ENCODE measurements around the gene TMPRSS3. TPM values are rescaled to one million over a fixed set of nuclear protein-coding genes. Genes with fewer than 3 reads are reported as not detected.

TMPRSS3 gene
- total and polyA plus RNA-seq, 8 donors, result 0.43 to 4.8 (median 0.81) TPM

DNA sequence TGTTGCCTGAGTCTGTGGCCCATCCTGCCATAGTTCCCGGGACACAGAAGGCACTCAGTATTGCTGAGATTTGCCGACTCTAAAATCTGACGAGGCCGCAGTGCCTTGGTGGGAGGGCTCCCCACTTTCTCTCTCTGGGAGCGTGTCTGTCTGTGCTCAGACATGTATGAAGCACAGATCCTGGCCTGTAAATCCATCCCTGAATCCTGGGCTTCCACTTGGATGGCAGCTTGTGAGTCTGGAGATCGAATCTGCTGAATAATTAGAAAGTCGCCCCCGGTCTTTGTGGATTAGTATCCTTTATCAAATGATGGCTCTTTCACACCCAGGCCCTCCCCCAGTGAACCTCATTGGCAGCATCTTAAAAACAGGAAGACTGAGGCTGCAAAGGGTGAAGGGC, 18.2 kb upstream of the TMPRSS3 start:
- no peaks in the 10 kb centered on the region for H3K27me3 ChIP-seq
- H3K4me1 ChIP-seq, result peaks cover 0 to 13% of the 10 kb centered on the region in 2 donors
- H3K27ac ChIP-seq, result no peak overlapping the region
- DNase-seq (no peak), ATAC-seq (no peak)
- TF ChIP-seq, protein P1, sequence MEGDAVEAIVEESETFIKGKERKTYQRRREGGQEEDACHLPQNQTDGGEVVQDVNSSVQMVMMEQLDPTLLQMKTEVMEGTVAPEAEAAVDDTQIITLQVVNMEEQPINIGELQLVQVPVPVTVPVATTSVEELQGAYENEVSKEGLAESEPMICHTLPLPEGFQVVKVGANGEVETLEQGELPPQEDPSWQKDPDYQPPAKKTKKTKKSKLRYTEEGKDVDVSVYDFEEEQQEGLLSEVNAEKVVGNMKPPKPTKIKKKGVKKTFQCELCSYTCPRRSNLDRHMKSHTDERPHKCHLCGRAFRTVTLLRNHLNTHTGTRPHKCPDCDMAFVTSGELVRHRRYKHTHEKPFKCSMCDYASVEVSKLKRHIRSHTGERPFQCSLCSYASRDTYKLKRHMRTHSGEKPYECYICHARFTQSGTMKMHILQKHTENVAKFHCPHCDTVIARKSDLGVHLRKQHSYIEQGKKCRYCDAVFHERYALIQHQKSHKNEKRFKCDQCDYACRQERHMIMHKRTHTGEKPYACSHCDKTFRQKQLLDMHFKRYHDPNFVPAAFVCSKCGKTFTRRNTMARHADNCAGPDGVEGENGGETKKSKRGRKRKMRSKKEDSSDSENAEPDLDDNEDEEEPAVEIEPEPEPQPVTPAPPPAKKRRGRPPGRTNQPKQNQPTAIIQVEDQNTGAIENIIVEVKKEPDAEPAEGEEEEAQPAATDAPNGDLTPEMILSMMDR (IDR thresholded peaks at IDR 0.05), result no peak
- no peak overlapping the region for H3K4me3 ChIP-seq
- intact Hi-C loops (cut with DNase I), result no loop called here
- H3K36me3 ChIP-seq, result no peaks in the 10 kb centered on the region
- H3K9me3 ChIP-seq, result no peaks in the 10 kb centered on the region

DNA sequence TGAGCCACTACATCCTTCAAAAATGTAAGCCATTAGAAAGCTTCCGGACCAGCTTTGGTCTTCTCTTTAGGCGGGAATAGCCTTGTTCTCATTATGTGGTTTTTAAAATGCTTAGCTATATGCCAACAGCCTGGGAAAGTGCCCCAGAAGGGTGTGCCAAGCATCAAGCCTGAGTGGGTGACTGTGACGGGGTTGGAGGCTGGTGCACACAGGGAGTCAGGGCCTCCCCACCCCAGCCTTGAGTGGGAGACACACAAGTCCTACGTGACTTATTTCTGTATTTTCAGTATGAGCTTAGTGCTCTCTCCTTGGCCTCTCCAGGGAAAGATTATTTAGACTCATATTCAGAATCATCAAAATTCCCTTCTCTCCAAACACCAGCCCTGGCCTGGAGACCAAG, 17.6 kb upstream of the TMPRSS3 start:
- ATAC-seq (no peak), DNase-seq (no peak)
- intact Hi-C loops (cut with DNase I), result no loop called here
- no peaks in the 10 kb centered on the region for H3K36me3 ChIP-seq
- peaks cover 0 to 13% of the 10 kb centered on the region in 2 donors for H3K4me1 ChIP-seq
- TF ChIP-seq, protein P1 (IDR thresholded peaks at IDR 0.05), result no peak
- no peaks in the 10 kb centered on the region for H3K27me3 ChIP-seq
- no peak overlapping the region for H3K4me3 ChIP-seq
- no peaks in the 10 kb centered on the region for H3K9me3 ChIP-seq
- no peak overlapping the region for H3K27ac ChIP-seq

DNA sequence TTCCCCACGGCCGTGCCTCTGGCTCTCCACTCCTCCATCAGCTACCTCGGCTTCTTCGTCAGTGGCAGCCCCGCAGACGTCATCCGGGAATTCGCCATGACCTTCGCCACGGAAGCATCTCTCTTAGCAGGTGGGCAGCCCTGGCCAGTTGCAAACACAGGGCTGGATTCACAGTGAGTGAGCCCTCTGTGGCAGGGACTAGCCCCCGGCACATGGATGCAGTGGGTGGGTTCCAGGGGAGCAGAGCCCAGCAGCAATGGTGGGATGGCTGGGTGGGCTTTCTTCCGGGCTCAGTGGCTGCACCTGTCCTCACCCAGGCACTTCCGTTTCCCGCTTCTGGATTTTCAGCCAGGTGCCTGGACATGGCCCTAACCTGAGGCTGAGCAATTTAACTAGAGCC, 17.2 kb upstream of the TMPRSS3 start:
- Histone ChIP-seq H3K36me3 (no peaks in the 10 kb centered on the region), H3K27me3 (no peaks in the 10 kb centered on the region), H3K4me3 (no peak overlapping the region), H3K27ac (no peak overlapping the region), H3K9me3 (no peaks in the 10 kb centered on the region), H3K4me1 (peaks cover 0 to 13% of the 10 kb centered on the region in 2 donors)
- ATAC-seq, result no peak
- TF ChIP-seq, protein P1 (IDR thresholded peaks at IDR 0.05), result no peak
- intact Hi-C loops (cut with DNase I), result no loop called here
- no peak for DNase-seq

DNA sequence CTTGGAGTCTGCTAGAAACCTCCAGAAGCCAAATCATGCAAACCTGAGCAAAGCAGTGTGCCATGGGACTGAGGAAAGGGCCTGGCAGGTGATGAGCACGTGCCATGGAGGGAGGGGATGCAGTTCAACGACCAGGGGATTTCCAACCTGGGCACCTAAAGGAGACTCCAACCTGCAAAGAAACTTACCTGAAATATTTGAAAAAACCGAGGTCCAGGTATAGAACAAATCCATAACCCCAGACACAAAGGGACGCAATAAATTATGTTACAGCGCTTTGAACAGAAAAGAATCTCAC, 16.7 kb upstream of the TMPRSS3 start:
- no peaks in the 10 kb centered on the region for H3K9me3 ChIP-seq
- peaks cover 0 to 13% of the 10 kb centered on the region in 2 donors for H3K4me1 ChIP-seq
- no peaks in the 10 kb centered on the region for H3K36me3 ChIP-seq
- TF ChIP-seq, protein P1 (IDR thresholded peaks at IDR 0.05), result no peak
- ATAC-seq, result no peak
- no peak for DNase-seq
- intact Hi-C loops (cut with DNase I), result no loop called here
- H3K27ac ChIP-seq, result no peak overlapping the region
- no peak overlapping the region for H3K4me3 ChIP-seq
- no peaks in the 10 kb centered on the region for H3K27me3 ChIP-seq

DNA sequence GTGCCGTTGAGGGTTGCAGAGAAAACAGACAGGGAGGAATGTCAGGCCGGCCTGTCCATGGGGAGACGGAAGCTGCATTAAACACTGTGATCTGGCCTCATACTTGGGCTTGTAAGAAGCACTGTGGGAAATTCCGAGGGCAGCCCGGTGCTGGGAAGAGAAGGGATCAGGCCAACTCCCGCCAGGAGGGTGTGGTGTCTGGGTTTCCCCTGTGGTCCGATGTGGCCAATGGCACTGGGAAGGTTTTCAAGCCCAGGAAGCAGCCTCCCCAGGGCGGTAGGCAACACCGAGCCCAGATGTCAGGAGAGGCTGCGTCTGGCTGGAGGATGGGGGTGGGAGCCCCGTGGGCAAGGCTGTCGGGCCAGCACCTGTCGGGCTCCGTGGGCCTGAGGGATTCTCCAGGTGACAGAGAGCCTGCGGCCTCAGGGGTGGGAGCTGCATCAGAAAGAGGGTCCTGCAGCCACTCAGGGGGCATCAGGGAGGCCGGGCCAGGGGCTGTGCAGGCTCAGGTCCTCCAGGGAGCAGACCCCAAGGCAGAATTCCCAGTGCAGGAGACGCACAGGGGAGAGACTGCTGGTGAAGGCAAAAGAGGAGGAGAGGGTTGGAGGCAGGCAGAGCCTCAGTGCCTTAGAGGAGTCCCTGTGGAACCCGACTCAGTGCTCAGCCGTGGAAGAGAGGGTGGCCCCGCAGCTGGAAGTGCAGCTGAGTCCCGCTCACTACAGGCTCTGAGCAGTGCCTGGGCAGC, 16.2 kb upstream of the TMPRSS3 start:
- Histone ChIP-seq H3K4me1 (peaks cover 0 to 13% of the 10 kb centered on the region in 2 donors), H3K27ac (no peak overlapping the region), H3K36me3 (no peaks in the 10 kb centered on the region), H3K4me3 (no peak overlapping the region), H3K9me3 (no peaks in the 10 kb centered on the region), H3K27me3 (no peaks in the 10 kb centered on the region)
- TF ChIP-seq, protein P1 (IDR thresholded peaks at IDR 0.05), result no peak
- DNase-seq (no peak), ATAC-seq (no peak)
- intact Hi-C loops (cut with DNase I), result no loop called here

All from left lung (tissue), 10 donors.